Renal pelvis (tissue), 12 donors: Measurements from ENCODE around the gene CHMP1A. TPM values are rescaled to one million over a fixed set of nuclear protein-coding genes. Genes with fewer than 3 reads are reported as not detected.
A peak's percentile ranks its signal among the peaks of the same experiment; 100 is the strongest.
"Not testable (repeated sequence)": the region's sequence is repeated elsewhere in the genome, so short reads cannot be mapped to it uniquely, and the experiment has no call there.

Source experiments
- DNase-seq: peaks from one replicate; pipeline ENCODE4 v3.0.0-alpha.2; 2013
- long read RNA-seq, 16 experiments: transcript quantifications; one replicate each; lab custom pipeline, GENCODE V29; 2026
- polyA plus RNA-seq, 3 donors: library from polyadenylated mRNA; unstranded; fragments of 120-200 nt; gene quantifications; one replicate each; pipeline ENCODE4 v1.2.1, GENCODE V29; 2013; ENCODE audit not compliant: insufficient read length in 3 of 3

CHMP1A gene
- polyA plus RNA-seq, result 10 to 100 TPM; 82.8 to 96.3 (median 91.1) TPM
- long read RNA-seq, donor 1, partial matches to known transcripts, result 0 of 38 reads
- long read RNA-seq, donor 1, other reads (novel, unspliced or antisense), result 34 of 38 reads
- long read RNA-seq, donor 2, partial matches to known transcripts, result 5 of 49 reads
- long read RNA-seq, donor 2, other reads (novel, unspliced or antisense), result 39 of 49 reads
- long read RNA-seq, donor 3, partial matches to known transcripts, result 0 of 34 reads
- long read RNA-seq, donor 3, other reads (novel, unspliced or antisense), result 26 of 34 reads
- long read RNA-seq, donor 4, partial matches to known transcripts, result 0 of 29 reads
- long read RNA-seq, donor 4, other reads (novel, unspliced or antisense), result 28 of 29 reads
- long read RNA-seq, donor 5, partial matches to known transcripts, result 0 of 23 reads
- long read RNA-seq, donor 5, other reads (novel, unspliced or antisense), result 22 of 23 reads
- long read RNA-seq, donor 6, partial matches to known transcripts, result 5 of 47 reads
- long read RNA-seq, donor 6, other reads (novel, unspliced or antisense), result 36 of 47 reads
- long read RNA-seq, donor 7, partial matches to known transcripts, result 37 of 104 reads
- long read RNA-seq, donor 7, other reads (novel, unspliced or antisense), result 60 of 104 reads
- long read RNA-seq, donor 8, partial matches to known transcripts, result 0 of 21 reads
- long read RNA-seq, donor 8, other reads (novel, unspliced or antisense), result 17 of 21 reads
- long read RNA-seq, donor 9, partial matches to known transcripts, result 16 of 80 reads
- long read RNA-seq, donor 9, other reads (novel, unspliced or antisense), result 60 of 80 reads
- long read RNA-seq, donor 10, partial matches to known transcripts, result 0 of 43 reads
- long read RNA-seq, donor 10, other reads (novel, unspliced or antisense), result 41 of 43 reads
- long read RNA-seq, donor 11, partial matches to known transcripts, result 0 of 20 reads
- long read RNA-seq, donor 11, other reads (novel, unspliced or antisense), result 17 of 20 reads
- long read RNA-seq, donor 12, transcript CHMP1A-204 (2 exons, 2,007 nt), result major isoform, 5 of 55 reads
- long read RNA-seq, donor 12, partial matches to known transcripts, result 0 of 55 reads
- long read RNA-seq, donor 12, other reads (novel, unspliced or antisense), result 47 of 55 reads
- long read RNA-seq, donor 13, transcript CHMP1A-204 (2 exons, 2,007 nt), result major isoform, 5 of 41 reads
- long read RNA-seq, donor 13, partial matches to known transcripts, result 21 of 41 reads
- long read RNA-seq, donor 13, other reads (novel, unspliced or antisense), result 13 of 41 reads
- long read RNA-seq, donor 14, result 0 reads
- long read RNA-seq, donor 15, result 0 reads
- long read RNA-seq, donor 16, partial matches to known transcripts, result 6 of 58 reads
- long read RNA-seq, donor 16, other reads (novel, unspliced or antisense), result 47 of 58 reads

- DNase-seq, result peak; percentile 86
Observed at GRCh38 chr16:89657442-89658220, at the start of gene CHMP1A, which contains the start of gene SPATA33. Gene CHMP1A (minus strand): TSS chr16:89657708. CDS start chr16:89657588, 120 bp downstream. Gene SPATA33 (plus strand): TSS chr16:89657836. CDS start chr16:89657912, 76 bp downstream.

GRCh38 chr16:89706518-89707260, 49.2 kb upstream of the CHMP1A start:
- no peak for DNase-seq

GRCh38 chr16:89705006-89705405, 47.5 kb upstream of the CHMP1A start:
- no peak for DNase-seq

- DNase-seq, result no peak
Observed at GRCh38 chr16:89704281-89704680, 46.8 kb upstream of the CHMP1A start.

GRCh38 chr16:89701425-89702406, 44.2 kb upstream of the CHMP1A start, which contains the start of gene SPATA2L:
Gene SPATA2L (minus strand): TSS chr16:89701705. CDS start chr16:89701232, 473 bp downstream.
- DNase-seq, result peak; percentile 94

- DNase-seq, result no peak
Observed at GRCh38 chr16:89700649-89701424, 43.3 kb upstream of the CHMP1A start.

- DNase-seq, result peak; percentile 98
Observed at GRCh38 chr16:89700100-89700648, 42.7 kb upstream of the CHMP1A start.

GRCh38 chr16:89699629-89700099, 42.2 kb upstream of the CHMP1A start:
- not testable (repeated sequence) for DNase-seq

- DNase-seq, result not testable (repeated sequence)
Observed at GRCh38 chr16:89698717-89699116, 41.2 kb upstream of the CHMP1A start.

GRCh38 chr16:89697616-89698331, 40.3 kb upstream of the CHMP1A start:
- no peak for DNase-seq

- DNase-seq, result no peak
Observed at GRCh38 chr16:89697161-89697615, 39.7 kb upstream of the CHMP1A start.

GRCh38 chr16:89696670-89697128, 39.2 kb upstream of the CHMP1A start:
- DNase-seq, result no peak

GRCh38 chr16:89695875-89696669, 38.6 kb upstream of the CHMP1A start:
- no peak for DNase-seq

- no peak for DNase-seq
Observed at GRCh38 chr16:89695086-89695874, 37.8 kb upstream of the CHMP1A start.

- not testable (repeated sequence) for DNase-seq
Observed at GRCh38 chr16:89694784-89695085, 37.2 kb upstream of the CHMP1A start.
